HepG2 (cell line): Measurements from ENCODE around the gene AKR1C4. TPM values are rescaled to one million over a fixed set of nuclear protein-coding genes. Genes with fewer than 3 reads are reported as not detected.

ENCODE experiments used
- BHLHE40 ChIP-seq: IDR thresholded peaks from 2 replicates; pipeline ENCODE4 v1.6.1; 2011; ENCODE audit warnings: low read length, improper control_type of control experiment
- HOXD1 ChIP-seq: sonication (generic); formaldehyde crosslinking; IDR thresholded peaks from 2 replicates; pipeline ENCODE4 v1.5.0; 2020; ENCODE audit warnings: missing genetic modification reagents
- MYC ChIP-seq: sonication (generic); formaldehyde crosslinking; IDR thresholded peaks from 2 replicates; pipeline ENCODE4 v1.9.0; 2021; ENCODE audit warnings: missing genetic modification reagents, borderline replicate concordance
- NFE2L1 ChIP-seq: sonication (generic); formaldehyde crosslinking; IDR thresholded peaks from 2 replicates; pipeline ENCODE4 v1.4.0; 2020; ENCODE audit warnings: missing genetic modification reagents, mild to moderate bottlenecking, borderline replicate concordance
- PHF21A ChIP-seq: sonication (generic); formaldehyde crosslinking; IDR thresholded peaks from 2 replicates; pipeline ENCODE4 v1.5.0; 2020; ENCODE audit warnings: mild to moderate bottlenecking, missing genetic modification reagents
- STAG1 ChIP-seq: sonication (generic); formaldehyde crosslinking; IDR thresholded peaks from 2 replicates; pipeline ENCODE4 v1.4.0; 2020; ENCODE audit warnings: missing genetic modification reagents
- U2AF2 ChIP-seq: fragments of 200-400 bp; formaldehyde crosslinking; IDR thresholded peaks from 2 replicates; pipeline ENCODE4 v1.6.1; 2017; ENCODE audit warnings: low read depth, mild to moderate bottlenecking, low read length
- ZNF160 ChIP-seq: sonication (generic); formaldehyde crosslinking; IDR thresholded peaks from 2 replicates; pipeline ENCODE4 v1.8.0; 2022; ENCODE audit warnings: mild to moderate bottlenecking, inconsistent platforms, missing genetic modification reagents
- ZNF205 ChIP-seq: IDR thresholded peaks from 2 replicates; pipeline ENCODE4 v1.6.1; 2018; ENCODE audit warnings: missing biosample characterization, missing genetic modification reagents
- ZNF460 ChIP-seq: sonication (generic); formaldehyde crosslinking; IDR thresholded peaks from 2 replicates; pipeline ENCODE4 v1.5.1; 2020; ENCODE audit warnings: missing genetic modification reagents, mild to moderate bottlenecking, borderline replicate concordance
- ZNF570 ChIP-seq: sonication (generic); formaldehyde crosslinking; IDR thresholded peaks from 2 replicates; pipeline ENCODE4 v1.4.0; 2020; ENCODE audit warnings: mild to moderate bottlenecking, missing genetic modification reagents, borderline replicate concordance
- ZNF672 ChIP-seq: sonication (generic); formaldehyde crosslinking; IDR thresholded peaks from 2 replicates; pipeline ENCODE4 v1.8.1; 2022; ENCODE audit warnings: missing genetic modification reagents
- ZNF7 ChIP-seq: IDR thresholded peaks from 2 replicates; pipeline ENCODE4 v1.6.1; 2016; ENCODE audit warnings: missing biosample characterization, missing genetic modification reagents
- polyA plus RNA-seq, 8 experiments: library from polyadenylated mRNA; depleted of rRNA in 3 of 8; stranded (reverse) in 7 of 8; unstranded in 1 of 8; fragments of >200 nt; fragmentation: Illumina TruSeq in 4 of 8; extraction: Trizol in 4 of 8; gene quantifications; 2 replicates each; pipeline versions ENCODE4 v1.2.1 to v1.2.3, GENCODE V29; 2011 to 2016; ENCODE audit warnings: low read depth in 4 of 8, missing spikeins in 1 of 8, mixed read lengths in 1 of 8; ENCODE audit not compliant: insufficient read depth in 1 of 8
- total RNA-seq, 5 experiments: library from RNA; depleted of rRNA; stranded (reverse); fragments of >200 nt; fragmentation: Illumina TruSeq; extraction: Trizol; gene quantifications; 2 replicates each; pipeline ENCODE4 v1.2.3, GENCODE V29; 2016; ENCODE audit warnings: low read depth in 1 of 5
- TF ChIP-seq, protein P1 (sequence below): sonication (generic); formaldehyde crosslinking; IDR thresholded peaks from 2 replicates; pipeline ENCODE4 v1.8.0; 2022; ENCODE audit warnings: mild to moderate bottlenecking, missing genetic modification reagents, moderate library complexity
- TF ChIP-seq, protein P2 (sequence below): sonication (generic); formaldehyde crosslinking; conservative IDR thresholded peaks from 2 replicates; pipeline ENCODE4 v1.4.0; 2020; ENCODE audit warnings: missing genetic modification reagents
- TF ChIP-seq, protein P3 (sequence below): IDR thresholded peaks from 2 replicates; pipeline ENCODE4 v1.6.1; 2016; ENCODE audit warnings: missing genetic modification reagents, missing compliant biosample characterization
- TF ChIP-seq, protein P4 (sequence below): sonication (generic); formaldehyde crosslinking; IDR thresholded peaks from 2 replicates; pipeline ENCODE4 v1.4.0; 2020; ENCODE audit warnings: missing genetic modification reagents
- TF ChIP-seq, protein P5 (sequence below): sonication (generic); formaldehyde crosslinking; IDR thresholded peaks from 2 replicates; pipeline ENCODE4 v1.4.0; 2020; ENCODE audit warnings: missing genetic modification reagents, borderline replicate concordance
- TF ChIP-seq, protein P6 (sequence below): IDR thresholded peaks from 2 replicates; pipeline ENCODE4 v1.6.1; 2016; ENCODE audit warnings: missing biosample characterization, missing genetic modification reagents, low read depth
- TF ChIP-seq, protein P7 (sequence below): sonication (generic); formaldehyde crosslinking; IDR thresholded peaks from 2 replicates; pipeline ENCODE4 v1.5.0; 2020; ENCODE audit warnings: mild to moderate bottlenecking, missing genetic modification reagents

The AKR1C4 gene
- total and polyA plus RNA-seq, 2 of the 13 experiments (the other 11 are each of a cell fraction or from before 2014, with no cell fraction given) = 0.18 to 1.3 TPM

DNA sequence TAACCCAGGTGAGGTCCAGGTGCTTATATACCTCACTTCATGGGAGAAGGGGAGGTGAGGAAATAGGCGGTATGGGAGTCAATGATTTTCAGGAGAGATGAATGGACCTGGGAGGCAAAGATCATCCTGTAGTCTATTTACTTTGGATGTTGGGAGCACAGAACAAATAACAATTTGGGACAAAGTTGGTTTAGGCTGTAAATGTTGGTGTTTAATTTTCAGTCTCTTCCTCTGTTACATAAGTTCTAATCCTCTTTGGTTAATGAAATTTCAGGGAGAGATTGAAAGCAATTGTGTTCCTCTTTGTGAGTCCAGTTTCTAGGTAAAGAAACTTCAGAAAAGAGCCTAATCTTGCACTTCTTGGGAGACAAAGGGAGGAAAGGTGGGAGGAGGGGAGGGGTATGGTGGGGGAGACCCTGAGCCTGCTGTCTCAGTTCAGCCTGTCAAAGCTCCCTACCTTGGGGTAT, 46.9 kb downstream of the AKR1C4 start (continued):
- TF ChIP-seq, protein P1, sequence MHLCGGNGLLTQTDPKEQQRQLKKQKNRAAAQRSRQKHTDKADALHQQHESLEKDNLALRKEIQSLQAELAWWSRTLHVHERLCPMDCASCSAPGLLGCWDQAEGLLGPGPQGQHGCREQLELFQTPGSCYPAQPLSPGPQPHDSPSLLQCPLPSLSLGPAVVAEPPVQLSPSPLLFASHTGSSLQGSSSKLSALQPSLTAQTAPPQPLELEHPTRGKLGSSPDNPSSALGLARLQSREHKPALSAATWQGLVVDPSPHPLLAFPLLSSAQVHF (CRISPR knock-in tag) = no peak
- TF ChIP-seq MYC (CRISPR knock-in tag) (no peak), STAG1 (peak; percentile 23; the same call in 1 of the 2 replicates), BHLHE40 (no peak), ZNF570 (CRISPR knock-in tag) (no peak), ZNF205 (CRISPR knock-in tag) (peak; percentile 88), ZNF7 (no peak), HOXD1 (CRISPR knock-in tag) (peak; percentile 77; the same call in 1 of the 2 replicates), U2AF2 (no peak), PHF21A (CRISPR knock-in tag) (peak; percentile 84), ZNF160 (no peak), ZNF460 (no peak), ZNF672 (CRISPR knock-in tag) (no peak), NFE2L1 (no peak)
- TF ChIP-seq, protein P2, sequence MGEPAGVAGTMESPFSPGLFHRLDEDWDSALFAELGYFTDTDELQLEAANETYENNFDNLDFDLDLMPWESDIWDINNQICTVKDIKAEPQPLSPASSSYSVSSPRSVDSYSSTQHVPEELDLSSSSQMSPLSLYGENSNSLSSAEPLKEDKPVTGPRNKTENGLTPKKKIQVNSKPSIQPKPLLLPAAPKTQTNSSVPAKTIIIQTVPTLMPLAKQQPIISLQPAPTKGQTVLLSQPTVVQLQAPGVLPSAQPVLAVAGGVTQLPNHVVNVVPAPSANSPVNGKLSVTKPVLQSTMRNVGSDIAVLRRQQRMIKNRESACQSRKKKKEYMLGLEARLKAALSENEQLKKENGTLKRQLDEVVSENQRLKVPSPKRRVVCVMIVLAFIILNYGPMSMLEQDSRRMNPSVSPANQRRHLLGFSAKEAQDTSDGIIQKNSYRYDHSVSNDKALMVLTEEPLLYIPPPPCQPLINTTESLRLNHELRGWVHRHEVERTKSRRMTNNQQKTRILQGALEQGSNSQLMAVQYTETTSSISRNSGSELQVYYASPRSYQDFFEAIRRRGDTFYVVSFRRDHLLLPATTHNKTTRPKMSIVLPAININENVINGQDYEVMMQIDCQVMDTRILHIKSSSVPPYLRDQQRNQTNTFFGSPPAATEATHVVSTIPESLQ (CRISPR knock-in tag) = no peak
- TF ChIP-seq, protein P3, sequence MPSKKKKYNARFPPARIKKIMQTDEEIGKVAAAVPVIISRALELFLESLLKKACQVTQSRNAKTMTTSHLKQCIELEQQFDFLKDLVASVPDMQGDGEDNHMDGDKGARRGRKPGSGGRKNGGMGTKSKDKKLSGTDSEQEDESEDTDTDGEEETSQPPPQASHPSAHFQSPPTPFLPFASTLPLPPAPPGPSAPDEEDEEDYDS (CRISPR knock-in tag) = peak; percentile 64
- TF ChIP-seq, protein P4, sequence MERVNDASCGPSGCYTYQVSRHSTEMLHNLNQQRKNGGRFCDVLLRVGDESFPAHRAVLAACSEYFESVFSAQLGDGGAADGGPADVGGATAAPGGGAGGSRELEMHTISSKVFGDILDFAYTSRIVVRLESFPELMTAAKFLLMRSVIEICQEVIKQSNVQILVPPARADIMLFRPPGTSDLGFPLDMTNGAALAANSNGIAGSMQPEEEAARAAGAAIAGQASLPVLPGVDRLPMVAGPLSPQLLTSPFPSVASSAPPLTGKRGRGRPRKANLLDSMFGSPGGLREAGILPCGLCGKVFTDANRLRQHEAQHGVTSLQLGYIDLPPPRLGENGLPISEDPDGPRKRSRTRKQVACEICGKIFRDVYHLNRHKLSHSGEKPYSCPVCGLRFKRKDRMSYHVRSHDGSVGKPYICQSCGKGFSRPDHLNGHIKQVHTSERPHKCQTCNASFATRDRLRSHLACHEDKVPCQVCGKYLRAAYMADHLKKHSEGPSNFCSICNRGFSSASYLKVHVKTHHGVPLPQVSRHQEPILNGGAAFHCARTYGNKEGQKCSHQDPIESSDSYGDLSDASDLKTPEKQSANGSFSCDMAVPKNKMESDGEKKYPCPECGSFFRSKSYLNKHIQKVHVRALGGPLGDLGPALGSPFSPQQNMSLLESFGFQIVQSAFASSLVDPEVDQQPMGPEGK = peak; percentile 76
- TF ChIP-seq, protein P5, sequence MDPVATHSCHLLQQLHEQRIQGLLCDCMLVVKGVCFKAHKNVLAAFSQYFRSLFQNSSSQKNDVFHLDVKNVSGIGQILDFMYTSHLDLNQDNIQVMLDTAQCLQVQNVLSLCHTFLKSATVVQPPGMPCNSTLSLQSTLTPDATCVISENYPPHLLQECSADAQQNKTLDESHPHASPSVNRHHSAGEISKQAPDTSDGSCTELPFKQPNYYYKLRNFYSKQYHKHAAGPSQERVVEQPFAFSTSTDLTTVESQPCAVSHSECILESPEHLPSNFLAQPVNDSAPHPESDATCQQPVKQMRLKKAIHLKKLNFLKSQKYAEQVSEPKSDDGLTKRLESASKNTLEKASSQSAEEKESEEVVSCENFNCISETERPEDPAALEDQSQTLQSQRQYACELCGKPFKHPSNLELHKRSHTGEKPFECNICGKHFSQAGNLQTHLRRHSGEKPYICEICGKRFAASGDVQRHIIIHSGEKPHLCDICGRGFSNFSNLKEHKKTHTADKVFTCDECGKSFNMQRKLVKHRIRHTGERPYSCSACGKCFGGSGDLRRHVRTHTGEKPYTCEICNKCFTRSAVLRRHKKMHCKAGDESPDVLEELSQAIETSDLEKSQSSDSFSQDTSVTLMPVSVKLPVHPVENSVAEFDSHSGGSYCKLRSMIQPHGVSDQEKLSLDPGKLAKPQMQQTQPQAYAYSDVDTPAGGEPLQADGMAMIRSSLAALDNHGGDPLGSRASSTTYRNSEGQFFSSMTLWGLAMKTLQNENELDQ (CRISPR knock-in tag) = no peak
- TF ChIP-seq, protein P6, sequence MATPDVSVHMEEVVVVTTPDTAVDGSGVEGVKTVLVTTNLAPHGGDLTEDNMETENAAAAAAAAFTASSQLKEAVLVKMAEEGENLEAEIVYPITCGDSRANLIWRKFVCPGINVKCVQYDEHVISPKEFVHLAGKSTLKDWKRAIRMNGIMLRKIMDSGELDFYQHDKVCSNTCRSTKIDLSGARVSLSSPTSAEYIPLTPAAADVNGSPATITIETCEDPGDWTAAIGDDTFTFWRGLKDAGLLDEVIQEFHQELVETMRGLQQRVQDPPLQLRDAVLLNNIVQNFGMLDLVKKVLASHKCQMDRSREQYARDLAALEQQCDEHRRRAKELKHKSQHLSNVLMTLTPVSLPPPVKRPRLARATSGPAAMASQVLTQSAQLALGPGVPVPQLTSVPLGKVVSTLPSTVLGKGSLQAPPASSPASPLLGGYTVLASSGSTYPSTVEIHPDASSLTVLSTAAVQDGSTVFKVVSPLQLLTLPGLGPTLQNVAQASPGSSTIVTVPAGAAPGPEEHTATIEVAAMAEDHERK (CRISPR knock-in tag) = no peak
- TF ChIP-seq, protein P7, sequence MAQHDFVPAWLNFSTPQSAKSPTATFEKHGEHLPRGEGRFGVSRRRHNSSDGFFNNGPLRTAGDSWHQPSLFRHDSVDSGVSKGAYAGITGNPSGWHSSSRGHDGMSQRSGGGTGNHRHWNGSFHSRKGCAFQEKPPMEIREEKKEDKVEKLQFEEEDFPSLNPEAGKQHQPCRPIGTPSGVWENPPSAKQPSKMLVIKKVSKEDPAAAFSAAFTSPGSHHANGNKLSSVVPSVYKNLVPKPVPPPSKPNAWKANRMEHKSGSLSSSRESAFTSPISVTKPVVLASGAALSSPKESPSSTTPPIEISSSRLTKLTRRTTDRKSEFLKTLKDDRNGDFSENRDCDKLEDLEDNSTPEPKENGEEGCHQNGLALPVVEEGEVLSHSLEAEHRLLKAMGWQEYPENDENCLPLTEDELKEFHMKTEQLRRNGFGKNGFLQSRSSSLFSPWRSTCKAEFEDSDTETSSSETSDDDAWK (CRISPR knock-in tag) = no peak
